SU-DHL-6 (cell line): ENCODE data around the gene KCNC4.

Source experiments
- H2AFZ ChIP-seq: fragments of 200-600 bp; sonication (generic); 2 replicates; pipeline ENCODE4 v1.6.1; 2014; ENCODE audit warnings: low read depth, mild to moderate bottlenecking, moderate library complexity, mixed read lengths, antibody characterized with exemption, low read length; ENCODE audit not compliant: severe bottlenecking
- H3F3A ChIP-seq: fragments of 200-600 bp; shearing (Covaris generic); 2 replicates; pipeline ENCODE4 v1.6.0; 2016; ENCODE audit warnings: antibody characterized with exemption, mild to moderate bottlenecking; ENCODE audit not compliant: insufficient read depth
- H3K27ac ChIP-seq: fragments of 200-600 bp; sonication (generic); 2 replicates; pipeline ENCODE4 v1.5.1; 2016; ENCODE audit warnings: low read depth, mild to moderate bottlenecking, low read length, moderate library complexity, mixed read lengths
- H3K27me3 ChIP-seq: fragments of 200-600 bp; sonication (generic), shearing (Covaris generic); 2 replicates; pipeline ENCODE4 v1.6.0; 2014; ENCODE audit warnings: mild to moderate bottlenecking, low read length
- H3K36me3 ChIP-seq: fragments of 200-600 bp; sonication (generic); 2 replicates; pipeline ENCODE4 v1.6.1; 2014; ENCODE audit warnings: mild to moderate bottlenecking, low read length, mixed read lengths
- H3K4me2 ChIP-seq: fragments of 300-600, 200-600 bp; shearing (Covaris generic), sonication (generic); 2 replicates; pipeline ENCODE4 v1.6.0; 2014; ENCODE audit warnings: low read length, low read depth, mild to moderate bottlenecking; ENCODE audit not compliant: poor library complexity, severe bottlenecking
- H3K4me3 ChIP-seq: fragments of 200-600 bp; sonication (generic); 2 replicates; pipeline ENCODE4 v1.5.1; 2014; ENCODE audit warnings: antibody characterized with exemption, low read length, mild to moderate bottlenecking, mixed read lengths; ENCODE audit not compliant: insufficient read depth, poor library complexity, severe bottlenecking
- H3K79me2 ChIP-seq: fragments of 200-600 bp; sonication (generic); 2 replicates; pipeline ENCODE4 v1.6.1; 2014; ENCODE audit warnings: mild to moderate bottlenecking, low read length, moderate library complexity; ENCODE audit not compliant: insufficient read depth
- H3K9ac ChIP-seq: fragments of 200-600 bp; sonication (generic); 2 replicates; pipeline ENCODE4 v1.7.0; 2014; ENCODE audit warnings: mild to moderate bottlenecking, low read length
- H3K9me2 ChIP-seq: fragments of 200-600 bp; sonication (generic); replicated peaks from 2 replicates; pipeline ENCODE4 v1.6.1; 2014; ENCODE audit warnings: low read length; ENCODE audit not compliant: insufficient read depth
- H3K9me3 ChIP-seq: fragments of 200-600 bp; sonication (generic); 2 replicates; pipeline ENCODE4 v1.6.1; 2014; ENCODE audit warnings: low read length, mixed read lengths; ENCODE audit not compliant: insufficient read depth
- H4K20me1 ChIP-seq: fragments of 200-600 bp; sonication (generic); 2 replicates; pipeline ENCODE4 v1.6.1; 2014; ENCODE audit warnings: low read depth, mild to moderate bottlenecking, antibody characterized with exemption, low read length, moderate library complexity, mixed read lengths
- EZH2phosphoT487 ChIP-seq: fragments of 200-600 bp; sonication (generic), shearing (Covaris generic); conservative IDR thresholded peaks from 2 replicates; pipeline ENCODE4 v1.6.1; 2018; ENCODE audit warnings: mild to moderate bottlenecking, antibody characterized with exemption, low read length, moderate library complexity, mixed read lengths
- TF ChIP-seq, protein P1 (sequence below): fragments of 200-600 bp; sonication (generic); IDR thresholded peaks from one replicate; pipeline ENCODE4 v1.5.1; 2017; ENCODE audit warnings: antibody characterized with exemption, mild to moderate bottlenecking, low read length, moderate library complexity; ENCODE audit not compliant: insufficient read depth, poor library complexity, severe bottlenecking

The KCNC4 gene

DNA sequence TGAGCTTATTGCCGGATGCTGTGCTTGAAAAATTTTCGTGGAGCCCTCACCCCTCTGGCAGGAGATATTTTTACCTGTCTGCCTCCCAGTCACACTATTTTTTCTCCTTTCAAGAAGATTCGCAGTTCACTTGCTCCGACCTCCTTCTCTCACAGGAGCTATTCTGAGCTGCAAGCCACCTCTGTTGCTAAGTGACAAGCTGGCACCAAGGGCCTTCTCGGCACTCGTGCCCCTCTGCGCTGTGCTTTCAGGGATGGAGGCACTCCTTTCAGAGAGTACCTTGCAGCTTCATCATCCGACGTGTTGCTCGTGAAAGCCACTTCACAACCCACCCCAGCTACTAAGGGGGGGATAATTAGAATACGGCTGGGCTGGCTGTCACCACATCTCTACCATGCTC lies 48.3 kb upstream of the KCNC4 start:
- no peaks in the 10 kb centered on the region for H3K27me3 ChIP-seq
- H3K4me2 ChIP-seq = no peak overlapping the region
- H3K9me3 ChIP-seq = no peaks in the 10 kb centered on the region
- H3K4me3 ChIP-seq = no peak overlapping the region
- H2AFZ ChIP-seq = no peak overlapping the region
- H4K20me1 ChIP-seq = no peaks in the 10 kb centered on the region
- no peak overlapping the region for H3K27ac ChIP-seq
- TF ChIP-seq, protein P1, sequence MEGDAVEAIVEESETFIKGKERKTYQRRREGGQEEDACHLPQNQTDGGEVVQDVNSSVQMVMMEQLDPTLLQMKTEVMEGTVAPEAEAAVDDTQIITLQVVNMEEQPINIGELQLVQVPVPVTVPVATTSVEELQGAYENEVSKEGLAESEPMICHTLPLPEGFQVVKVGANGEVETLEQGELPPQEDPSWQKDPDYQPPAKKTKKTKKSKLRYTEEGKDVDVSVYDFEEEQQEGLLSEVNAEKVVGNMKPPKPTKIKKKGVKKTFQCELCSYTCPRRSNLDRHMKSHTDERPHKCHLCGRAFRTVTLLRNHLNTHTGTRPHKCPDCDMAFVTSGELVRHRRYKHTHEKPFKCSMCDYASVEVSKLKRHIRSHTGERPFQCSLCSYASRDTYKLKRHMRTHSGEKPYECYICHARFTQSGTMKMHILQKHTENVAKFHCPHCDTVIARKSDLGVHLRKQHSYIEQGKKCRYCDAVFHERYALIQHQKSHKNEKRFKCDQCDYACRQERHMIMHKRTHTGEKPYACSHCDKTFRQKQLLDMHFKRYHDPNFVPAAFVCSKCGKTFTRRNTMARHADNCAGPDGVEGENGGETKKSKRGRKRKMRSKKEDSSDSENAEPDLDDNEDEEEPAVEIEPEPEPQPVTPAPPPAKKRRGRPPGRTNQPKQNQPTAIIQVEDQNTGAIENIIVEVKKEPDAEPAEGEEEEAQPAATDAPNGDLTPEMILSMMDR = no peak
- TF ChIP-seq EZH2phosphoT487 = no peak
- H3F3A ChIP-seq = no peaks in the 10 kb centered on the region
- no peaks in the 10 kb centered on the region for H3K36me3 ChIP-seq
- no peaks in the 10 kb centered on the region for H3K79me2 ChIP-seq
- H3K9me2 ChIP-seq = no peaks in the 10 kb centered on the region
- no peak overlapping the region for H3K9ac ChIP-seq

DNA sequence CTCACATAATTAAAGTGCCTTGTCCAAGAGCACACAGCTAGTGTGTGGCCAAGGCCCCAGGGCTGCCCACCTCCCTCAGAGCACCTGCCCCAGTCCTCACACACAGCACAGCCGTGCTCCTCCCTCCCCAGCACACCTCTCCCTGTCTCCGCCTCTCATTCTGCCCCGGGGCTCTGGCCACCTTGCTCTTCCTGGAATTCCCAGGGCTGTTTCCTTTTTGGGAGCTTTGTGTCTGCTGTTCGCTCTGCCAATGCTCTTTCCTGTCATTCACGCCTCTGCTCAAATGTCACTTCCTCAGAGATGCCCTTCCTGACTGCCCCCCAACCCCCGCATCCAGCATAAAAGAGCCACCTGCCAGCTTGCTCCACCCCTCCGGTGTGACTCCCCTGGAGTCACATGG lies 46.5 kb upstream of the KCNC4 start:
- TF ChIP-seq, protein P1 = no peak
- no peak for TF ChIP-seq EZH2phosphoT487
- no peaks in the 10 kb centered on the region for H3K9me2 ChIP-seq
- H2AFZ ChIP-seq = no peak overlapping the region

DNA sequence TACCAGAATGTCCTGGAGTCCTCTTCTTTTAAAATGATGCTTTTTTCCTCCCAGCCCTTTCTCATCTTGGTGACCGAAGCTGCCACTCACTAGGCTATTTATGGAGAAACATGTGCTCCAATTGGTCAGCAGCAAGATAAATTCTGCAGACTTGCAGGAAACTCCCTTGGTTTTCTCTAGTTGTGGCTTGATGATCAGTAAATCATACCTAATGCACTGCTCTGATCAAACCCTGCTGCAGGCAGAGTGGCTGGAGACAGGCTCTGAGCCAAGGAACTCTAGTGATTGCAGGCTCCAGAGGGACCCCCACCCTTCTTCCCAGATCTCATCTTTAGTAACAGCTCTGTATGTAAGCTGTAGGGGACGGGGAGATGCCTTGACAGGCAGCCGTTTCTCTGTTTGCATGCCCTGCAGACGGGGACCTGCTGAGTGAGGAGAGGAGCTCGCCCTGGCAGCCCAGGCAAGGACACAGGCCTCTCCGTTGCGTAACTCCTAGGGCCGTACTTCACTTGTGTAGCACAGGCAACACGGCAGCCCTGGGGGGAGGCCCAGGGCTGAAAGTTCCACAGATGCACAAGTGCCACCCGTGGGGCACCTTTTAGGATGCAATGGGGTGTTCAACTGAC lies 45.3 kb upstream of the KCNC4 start:
- no peaks in the 10 kb centered on the region for H3K36me3 ChIP-seq
- no peak overlapping the region for H2AFZ ChIP-seq
- H3F3A ChIP-seq = no peaks in the 10 kb centered on the region
- no peak overlapping the region for H3K4me2 ChIP-seq
- no peak overlapping the region for H3K27ac ChIP-seq
- no peaks in the 10 kb centered on the region for H3K27me3 ChIP-seq
- TF ChIP-seq, protein P1 = no peak
- no peak for TF ChIP-seq EZH2phosphoT487
- H3K4me3 ChIP-seq = no peak overlapping the region
- no peaks in the 10 kb centered on the region for H4K20me1 ChIP-seq
- H3K9ac ChIP-seq = no peak overlapping the region
- H3K9me2 ChIP-seq = no peaks in the 10 kb centered on the region
- H3K79me2 ChIP-seq = no peaks in the 10 kb centered on the region
- no peaks in the 10 kb centered on the region for H3K9me3 ChIP-seq

More for the DNA sequence above, 46.5 kb upstream of the KCNC4 start:
- Histone ChIP-seq H4K20me1 (no peaks in the 10 kb centered on the region), H3K4me2 (no peak overlapping the region), H3K9ac (no peak overlapping the region), H3K9me3 (no peaks in the 10 kb centered on the region), H3K36me3 (no peaks in the 10 kb centered on the region), H3F3A (no peaks in the 10 kb centered on the region), H3K27me3 (no peaks in the 10 kb centered on the region), H3K4me3 (no peak overlapping the region), H3K79me2 (no peaks in the 10 kb centered on the region), H3K27ac (no peak overlapping the region)
